ENCODE measurements around the gene PTPRM.

GRCh38 chr18:8375249-8375648 lies 808.1 kb downstream of the PTPRM start:
- TF ChIP-seq YY1 (IDR thresholded peaks at IDR 0.05; ENCODE audit: insufficient read depth, insufficient read length) = no peak
- TF ChIP-seq ZNF274 (IDR thresholded peaks at IDR 0.05; ENCODE audit: low read depth, low read length) = no peak
